ENCODE results near the gene AGFG1.

DNA sequence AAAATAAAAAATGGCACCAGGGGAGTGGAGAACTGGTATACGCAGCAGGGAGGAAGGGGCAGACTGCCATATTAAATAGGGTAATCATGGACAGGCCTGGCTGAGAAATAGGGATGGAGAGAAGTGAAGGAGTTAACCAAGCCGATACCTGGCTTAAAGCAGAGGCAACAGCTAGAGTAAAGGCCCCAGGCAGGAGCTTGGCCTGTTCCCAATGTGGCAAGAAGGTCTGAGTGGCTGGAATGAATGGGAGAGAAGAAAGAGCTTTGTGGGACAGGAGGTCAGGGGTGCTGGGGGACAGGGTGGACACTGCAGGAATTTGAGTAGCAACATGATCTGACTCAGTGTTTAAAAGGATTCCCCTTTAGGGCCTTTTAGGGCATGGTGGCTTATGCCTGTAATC is 15.9 kb upstream of the AGFG1 start:
- TF ChIP-seq, protein P1, sequence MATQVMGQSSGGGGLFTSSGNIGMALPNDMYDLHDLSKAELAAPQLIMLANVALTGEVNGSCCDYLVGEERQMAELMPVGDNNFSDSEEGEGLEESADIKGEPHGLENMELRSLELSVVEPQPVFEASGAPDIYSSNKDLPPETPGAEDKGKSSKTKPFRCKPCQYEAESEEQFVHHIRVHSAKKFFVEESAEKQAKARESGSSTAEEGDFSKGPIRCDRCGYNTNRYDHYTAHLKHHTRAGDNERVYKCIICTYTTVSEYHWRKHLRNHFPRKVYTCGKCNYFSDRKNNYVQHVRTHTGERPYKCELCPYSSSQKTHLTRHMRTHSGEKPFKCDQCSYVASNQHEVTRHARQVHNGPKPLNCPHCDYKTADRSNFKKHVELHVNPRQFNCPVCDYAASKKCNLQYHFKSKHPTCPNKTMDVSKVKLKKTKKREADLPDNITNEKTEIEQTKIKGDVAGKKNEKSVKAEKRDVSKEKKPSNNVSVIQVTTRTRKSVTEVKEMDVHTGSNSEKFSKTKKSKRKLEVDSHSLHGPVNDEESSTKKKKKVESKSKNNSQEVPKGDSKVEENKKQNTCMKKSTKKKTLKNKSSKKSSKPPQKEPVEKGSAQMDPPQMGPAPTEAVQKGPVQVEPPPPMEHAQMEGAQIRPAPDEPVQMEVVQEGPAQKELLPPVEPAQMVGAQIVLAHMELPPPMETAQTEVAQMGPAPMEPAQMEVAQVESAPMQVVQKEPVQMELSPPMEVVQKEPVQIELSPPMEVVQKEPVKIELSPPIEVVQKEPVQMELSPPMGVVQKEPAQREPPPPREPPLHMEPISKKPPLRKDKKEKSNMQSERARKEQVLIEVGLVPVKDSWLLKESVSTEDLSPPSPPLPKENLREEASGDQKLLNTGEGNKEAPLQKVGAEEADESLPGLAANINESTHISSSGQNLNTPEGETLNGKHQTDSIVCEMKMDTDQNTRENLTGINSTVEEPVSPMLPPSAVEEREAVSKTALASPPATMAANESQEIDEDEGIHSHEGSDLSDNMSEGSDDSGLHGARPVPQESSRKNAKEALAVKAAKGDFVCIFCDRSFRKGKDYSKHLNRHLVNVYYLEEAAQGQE (IDR thresholded peaks at IDR 0.05; ENCODE audit: insufficient read depth in 1 of 2, low read depth in 2 of 2, low read length in 2 of 2) = no peak
- no peak for TF ChIP-seq POLR2AphosphoS5 (IDR thresholded peaks at IDR 0.05; ENCODE audit: low read depth, low read length)
- TF ChIP-seq TAF1 (IDR thresholded peaks at IDR 0.05; ENCODE audit: borderline replicate concordance, insufficient read depth, low read length) = no peak
- no peak for TF ChIP-seq SIN3A (IDR thresholded peaks at IDR 0.05; ENCODE audit: borderline replicate concordance, insufficient read depth, low read length)
- TF ChIP-seq FOXP2 (optimal IDR thresholded peaks at IDR 0.05; ENCODE audit: borderline replicate concordance, extremely low read depth, extremely low read length, insufficient read depth) = no peak
